NOMO-1 treated with DMSO at 0.1 percent for 48 hours (cell line): ENCODE results near the gene ITPR2.
"Not testable (repeated sequence)": the region's sequence is repeated elsewhere in the genome, so short reads cannot be mapped to it uniquely, and the experiment has no call there.

Experiments used
- DNase-seq: peaks from one replicate; lab custom pipeline; 2025; ENCODE audit not compliant: unreplicated experiment; lab: John Stamatoyannopoulos, UW

The ITPR2 gene

GRCh38 chr12:26791301-26791791 lies 41.6 kb downstream of the ITPR2 start:
- DNase-seq, result peak; percentile 78

GRCh38 chr12:26790645-26790994 lies 42.4 kb downstream of the ITPR2 start:
- no peak for DNase-seq

GRCh38 chr12:26789731-26790644 lies 43.0 kb downstream of the ITPR2 start:
- no peak for DNase-seq

- DNase-seq, result no peak
Measured at GRCh38 chr12:26786865-26787514, 46.0 kb downstream of the ITPR2 start.

- DNase-seq, result no peak
Measured at GRCh38 chr12:26786491-26786864, 46.5 kb downstream of the ITPR2 start.

GRCh38 chr12:26783816-26784379 lies 49.1 kb downstream of the ITPR2 start:
- DNase-seq, result not testable (repeated sequence)

GRCh38 chr12:26783131-26783526 lies 49.9 kb downstream of the ITPR2 start:
- DNase-seq, result no peak

- no peak for DNase-seq
Measured at GRCh38 chr12:26782372-26783130, 50.4 kb downstream of the ITPR2 start.

- DNase-seq, result not testable (repeated sequence)
Measured at GRCh38 chr12:26780656-26781055, 52.3 kb downstream of the ITPR2 start.

- not testable (repeated sequence) for DNase-seq
Measured at GRCh38 chr12:26778173-26778775, 54.7 kb downstream of the ITPR2 start.

- DNase-seq, result no peak
Measured at GRCh38 chr12:26777236-26777635, 55.8 kb downstream of the ITPR2 start.

GRCh38 chr12:26775991-26776390 lies 57.0 kb downstream of the ITPR2 start:
- DNase-seq, result not testable (repeated sequence)

- no peak for DNase-seq
Measured at GRCh38 chr12:26773313-26774104, 59.5 kb downstream of the ITPR2 start.

- no peak for DNase-seq
Measured at GRCh38 chr12:26771861-26772260, 61.1 kb downstream of the ITPR2 start.

- peak; percentile 10 for DNase-seq
Measured at GRCh38 chr12:26770239-26771070, 62.5 kb downstream of the ITPR2 start.

- DNase-seq, result no peak
Measured at GRCh38 chr12:26769611-26770010, 63.4 kb downstream of the ITPR2 start.

GRCh38 chr12:26768611-26769603 lies 64.1 kb downstream of the ITPR2 start:
- no peak for DNase-seq

- DNase-seq, result peak; percentile 63
Measured at GRCh38 chr12:26767865-26768264, 65.1 kb downstream of the ITPR2 start.
